GM21737 (cell line): ENCODE results near the gene UBN1.
"Not testable (repeated sequence)": the region's sequence is repeated elsewhere in the genome, so short reads cannot be mapped to it uniquely, and the experiment has no call there.

Experiments
- ATAC-seq: cut with Tn5 transposase; IDR thresholded peaks from one replicate; pipeline ENCODE4 v1.9.1; 2021; ENCODE audit warnings: mild to moderate bottlenecking, moderate library complexity; ENCODE audit not compliant: unreplicated experiment

The UBN1 gene

DNA sequence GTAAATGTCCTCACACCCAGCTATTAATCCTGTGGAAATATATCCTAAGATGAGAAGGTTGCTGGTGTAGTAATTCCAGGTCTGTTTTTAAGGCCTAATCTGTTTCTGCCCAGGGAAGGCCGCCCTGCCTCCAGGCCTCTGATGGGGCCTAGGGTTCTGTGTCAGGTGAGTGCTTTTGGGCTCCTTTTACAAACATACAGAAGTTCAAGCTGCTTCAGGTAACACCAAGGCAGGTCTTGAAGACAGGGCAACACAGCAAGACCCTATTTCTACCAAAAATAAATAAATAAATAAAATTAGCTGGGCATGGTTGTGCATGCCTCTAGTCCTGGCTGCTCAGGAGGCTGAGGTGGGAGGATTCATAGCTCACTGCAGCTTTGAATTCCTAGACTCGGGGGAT is 80.4 kb downstream of the UBN1 start:
- no peak for ATAC-seq

DNA sequence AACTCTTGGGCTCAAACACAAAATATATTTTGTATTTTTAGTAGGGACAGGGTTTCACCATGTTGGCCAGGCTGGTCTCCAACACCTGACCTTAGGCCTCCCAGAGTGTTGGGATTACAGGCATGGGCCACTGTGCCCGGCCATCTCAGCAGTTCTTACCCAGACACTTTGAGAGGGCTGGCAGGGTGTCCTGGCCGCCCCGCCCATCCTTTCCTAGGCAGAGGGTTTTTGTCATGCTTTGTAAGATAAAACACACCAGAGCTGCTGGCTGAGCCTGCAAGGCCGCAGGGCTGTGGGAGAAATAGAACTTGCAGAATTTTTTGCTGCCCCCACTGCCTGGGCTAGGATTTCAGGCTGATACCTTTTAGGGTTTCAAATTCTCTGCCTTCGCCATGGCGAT is 80.9 kb downstream of the UBN1 start:
- no peak for ATAC-seq

DNA sequence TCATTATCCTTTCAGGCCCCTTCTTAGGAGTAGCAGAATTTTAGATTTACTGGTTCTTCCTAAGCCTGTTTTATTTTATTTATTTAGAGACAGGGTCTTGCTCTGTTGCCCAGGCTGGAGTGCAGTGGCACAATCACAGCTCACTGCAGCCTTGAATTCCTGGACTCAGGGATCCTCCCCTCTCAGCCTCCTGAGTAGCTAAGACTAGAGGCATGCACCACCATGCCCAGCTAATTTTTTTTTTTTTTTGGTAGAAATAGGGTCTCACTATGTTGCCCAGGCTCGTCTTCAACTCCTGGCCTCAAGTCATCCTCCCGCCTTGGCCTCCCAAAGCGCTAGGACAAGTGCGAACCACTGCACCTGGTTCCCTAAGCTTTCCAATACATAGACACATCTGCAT is 82.3 kb downstream of the UBN1 start:
- not testable (repeated sequence) for ATAC-seq

DNA sequence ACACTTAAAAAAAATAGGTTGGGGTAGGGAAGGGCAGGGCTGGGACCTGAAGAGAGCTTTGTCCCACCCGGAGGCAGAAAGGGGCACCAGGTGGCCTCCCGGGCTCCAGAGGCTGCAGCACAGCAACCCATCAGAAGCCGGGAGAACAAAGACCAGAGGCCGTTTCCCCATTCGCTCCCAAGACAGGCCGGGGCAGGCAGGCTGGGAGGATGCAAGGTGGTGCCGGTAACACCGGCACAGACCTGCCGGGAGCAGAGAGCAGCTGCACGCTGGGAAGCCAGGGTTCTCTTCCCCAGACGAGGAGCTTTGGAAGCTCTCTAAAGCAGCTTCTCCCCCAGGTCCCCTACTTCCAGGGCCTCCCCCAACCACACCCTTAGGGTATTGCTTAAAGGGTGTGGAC is 84.1 kb downstream of the UBN1 start:
- ATAC-seq = no peak
